HG03135 (cell line): ENCODE data around the gene DCAF17.
"Not testable (repeated sequence)": the region's sequence is repeated elsewhere in the genome, so short reads cannot be mapped to it uniquely, and the experiment has no call there.

Experiments
- ATAC-seq: cut with Tn5 transposase; IDR thresholded peaks from one replicate; pipeline ENCODE4 v1.9.1; 2021; ENCODE audit warnings: mild to moderate bottlenecking, moderate library complexity; ENCODE audit not compliant: unreplicated experiment

Gene DCAF17

DNA sequence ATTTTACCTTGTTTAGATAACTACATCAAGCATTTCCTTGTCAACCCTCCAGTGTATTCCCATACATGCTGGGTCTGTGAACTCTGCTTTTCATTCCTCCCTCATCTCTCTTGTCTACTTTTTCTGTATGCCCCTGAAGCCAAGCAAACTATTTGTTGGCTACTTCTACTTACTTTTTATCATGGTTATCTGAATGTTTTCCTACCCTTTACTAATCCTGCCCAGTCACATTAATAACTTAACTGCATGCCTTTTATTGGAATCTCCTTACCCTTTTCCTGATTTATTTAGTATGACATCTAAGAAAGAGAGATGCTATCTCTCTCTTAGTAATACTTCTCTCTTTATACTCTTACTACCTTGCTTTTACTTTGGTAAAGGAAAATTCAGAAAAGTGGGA is 17.0 kb downstream of the DCAF17 start:
- ATAC-seq = no peak

DNA sequence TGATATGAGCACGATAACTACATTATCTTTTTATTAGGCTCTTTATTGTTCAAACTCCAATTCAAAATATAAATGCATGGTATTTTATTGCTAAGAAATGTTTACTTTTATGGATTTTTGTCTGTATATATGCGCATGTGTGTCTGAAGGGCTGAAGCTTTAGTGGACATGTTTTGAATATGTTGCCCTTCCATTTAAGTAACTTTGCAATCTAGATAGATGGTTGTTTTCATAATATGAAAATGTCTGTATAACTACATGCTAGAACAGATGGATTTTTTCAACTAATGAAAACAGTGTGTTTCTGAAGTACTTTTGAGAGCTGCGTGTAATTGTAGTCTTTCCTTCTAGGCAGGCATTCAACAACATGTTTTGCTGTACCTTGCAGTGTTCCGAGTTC is 18.7 kb downstream of the DCAF17 start:
- ATAC-seq = no peak

DNA sequence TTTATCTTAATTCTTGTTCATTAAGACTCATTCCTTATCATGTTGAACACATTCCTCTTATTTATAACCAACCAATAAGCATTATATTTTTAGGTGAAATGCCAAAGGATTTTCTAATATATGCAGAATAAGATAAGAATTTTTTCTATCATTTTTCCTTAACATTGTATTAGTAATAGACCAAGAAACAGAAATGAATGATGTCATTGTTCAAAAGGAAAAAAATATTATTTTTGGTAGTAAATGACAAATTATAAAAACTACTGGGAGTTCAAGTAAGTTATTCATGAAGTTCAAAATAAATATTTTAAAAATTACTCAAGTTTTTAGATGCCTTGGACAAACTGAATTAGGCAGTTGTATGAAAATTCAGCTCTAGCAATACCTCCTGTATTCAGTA is 25.5 kb downstream of the DCAF17 start:
- ATAC-seq = no peak

DNA sequence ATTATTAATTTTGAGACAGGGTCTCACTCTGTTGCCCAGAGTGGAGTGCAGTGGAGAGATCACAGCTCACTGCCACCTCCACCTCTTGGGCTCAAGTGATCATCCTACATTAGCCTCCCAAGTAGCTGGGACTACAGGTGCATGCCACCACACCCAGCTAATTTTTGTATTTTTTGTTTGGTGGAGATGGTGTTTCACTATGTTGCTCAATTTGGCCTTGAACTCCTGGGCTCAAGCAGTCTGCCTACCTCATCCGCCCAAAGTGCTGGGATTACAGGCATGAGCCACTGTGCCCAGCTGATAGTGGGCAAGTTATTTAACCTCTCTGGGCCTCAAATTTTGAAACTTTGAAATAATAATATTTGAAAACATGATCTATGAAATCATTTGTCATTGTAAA is 26.5 kb downstream of the DCAF17 start:
- ATAC-seq = no peak

DNA sequence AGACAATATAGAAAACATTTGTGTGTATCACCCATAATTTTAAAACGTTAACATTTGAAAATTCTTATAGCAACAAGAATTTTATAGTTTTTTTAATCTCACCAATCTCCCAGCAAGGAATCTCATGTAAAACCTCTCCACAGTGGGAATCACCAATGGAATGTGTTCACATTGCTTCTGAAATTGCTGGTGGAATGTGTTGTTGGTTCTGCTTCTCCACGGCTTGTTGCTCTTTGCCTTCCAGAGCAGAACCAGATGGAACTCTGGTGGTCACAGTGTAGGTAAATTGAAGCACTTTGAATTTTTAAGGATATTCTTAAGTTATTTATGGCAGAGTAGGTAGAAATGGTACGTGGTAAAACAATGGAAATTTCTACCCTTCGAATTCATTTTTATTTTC is 35.1 kb downstream of the DCAF17 start:
- no peak for ATAC-seq

DNA sequence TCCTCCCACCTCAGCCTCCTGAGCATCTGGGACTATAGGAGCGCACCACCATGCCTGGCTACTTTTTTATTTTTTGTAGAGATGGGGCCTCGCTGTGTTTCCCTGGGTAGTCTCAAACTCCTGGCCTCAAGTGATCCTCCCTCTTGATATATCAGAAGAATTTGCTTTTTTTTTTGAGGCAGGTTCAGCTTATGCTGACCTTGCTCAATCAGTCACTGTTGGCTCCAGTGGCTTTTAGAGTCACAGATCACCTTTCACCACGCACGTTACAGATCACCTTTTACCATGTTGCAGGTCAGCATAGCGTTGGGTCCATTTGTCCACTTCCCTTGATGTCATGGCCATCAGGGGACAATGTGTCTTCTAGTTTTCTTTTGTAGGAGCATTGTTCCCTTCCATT is 36.1 kb downstream of the DCAF17 start:
- no peak for ATAC-seq

DNA sequence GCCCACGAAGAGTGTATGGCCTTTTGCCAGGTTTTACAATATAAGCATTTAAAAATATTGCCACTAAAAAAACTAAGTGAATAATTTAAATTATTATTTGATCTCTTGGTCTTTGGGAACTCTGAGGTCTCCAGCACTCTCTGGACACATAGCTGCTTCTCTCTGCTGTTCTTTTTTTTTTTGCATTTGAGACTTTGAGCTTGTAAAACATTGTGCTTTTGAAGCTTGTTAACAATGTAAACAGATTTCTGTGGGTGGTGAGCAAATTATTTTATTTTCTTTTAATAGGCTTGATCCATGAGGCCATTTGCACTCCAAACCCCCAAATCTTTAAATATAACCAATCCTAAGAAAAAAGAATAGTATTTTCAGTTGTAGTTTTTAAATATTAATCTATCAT is 42.0 kb downstream of the DCAF17 start:
- no peak for ATAC-seq

DNA sequence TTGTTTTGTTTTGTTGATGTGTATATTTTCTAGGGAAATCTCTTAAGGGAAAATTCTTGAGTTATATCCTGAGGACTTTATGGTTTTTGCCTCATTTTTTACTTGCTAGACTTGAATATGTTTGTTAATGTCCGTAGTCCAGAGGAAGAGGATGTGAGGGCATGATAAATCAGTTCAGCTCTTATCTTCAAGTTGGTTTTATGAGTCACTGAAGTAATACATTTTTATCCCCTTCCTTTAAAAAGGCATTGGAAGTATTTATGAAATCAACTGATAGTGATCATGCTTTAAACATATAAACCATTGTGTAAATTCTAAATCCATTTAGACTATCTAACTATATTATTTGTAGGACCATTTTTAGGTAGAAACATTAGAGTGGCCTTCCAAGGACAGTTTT is 44.3 kb downstream of the DCAF17 start:
- no peak for ATAC-seq

DNA sequence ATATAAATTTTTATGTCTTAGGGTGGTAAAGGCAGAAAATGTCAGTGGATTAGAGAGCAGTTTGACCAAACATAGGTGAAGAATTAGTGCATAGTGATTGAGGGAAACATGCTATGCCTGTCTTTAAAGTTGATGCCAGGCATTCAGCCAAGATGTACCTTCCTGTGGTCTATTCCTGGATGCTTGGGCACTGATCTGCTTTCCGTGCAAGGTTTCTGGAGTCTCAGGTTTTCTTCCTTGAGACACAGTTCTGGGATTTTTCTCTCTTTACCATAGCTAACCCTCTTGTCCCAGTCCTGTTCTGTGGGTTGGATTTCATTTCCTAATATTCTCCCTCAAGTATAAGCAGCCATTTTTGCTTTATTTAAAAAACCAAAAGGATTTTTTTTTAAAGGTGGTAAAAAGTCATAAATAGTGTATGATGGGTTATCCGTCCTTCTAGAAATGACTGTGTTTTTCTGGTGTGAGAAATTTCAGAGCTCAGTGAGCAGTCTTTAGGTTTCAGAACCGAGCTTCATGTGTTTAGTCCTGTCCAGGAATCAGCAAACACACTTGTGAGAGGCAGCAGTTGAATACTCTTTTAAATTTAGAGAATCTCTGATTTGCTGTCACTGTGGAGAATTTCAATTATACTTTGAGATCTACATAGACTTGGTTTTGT is 45.3 kb downstream of the DCAF17 start:
- no peak for ATAC-seq

DNA sequence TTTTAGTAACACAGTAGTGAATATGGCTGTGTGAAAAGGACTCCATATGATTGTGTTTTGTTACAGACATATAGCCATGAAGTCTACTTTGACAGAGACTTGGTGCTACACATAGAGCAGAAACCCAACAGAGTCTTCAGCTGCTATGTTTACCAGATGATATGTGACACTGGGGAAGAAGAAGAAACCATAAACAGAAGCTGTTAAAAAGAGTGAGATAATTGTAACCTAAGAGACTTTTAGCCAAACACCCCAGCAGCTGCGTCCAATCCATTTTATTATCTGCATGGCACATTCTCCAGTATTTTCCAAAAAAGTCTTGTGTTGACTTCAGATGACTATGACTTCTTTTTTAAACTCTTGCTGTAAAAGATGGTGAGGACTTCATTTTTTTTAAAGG is 46.9 kb downstream of the DCAF17 start:
- ATAC-seq = no peak

DNA sequence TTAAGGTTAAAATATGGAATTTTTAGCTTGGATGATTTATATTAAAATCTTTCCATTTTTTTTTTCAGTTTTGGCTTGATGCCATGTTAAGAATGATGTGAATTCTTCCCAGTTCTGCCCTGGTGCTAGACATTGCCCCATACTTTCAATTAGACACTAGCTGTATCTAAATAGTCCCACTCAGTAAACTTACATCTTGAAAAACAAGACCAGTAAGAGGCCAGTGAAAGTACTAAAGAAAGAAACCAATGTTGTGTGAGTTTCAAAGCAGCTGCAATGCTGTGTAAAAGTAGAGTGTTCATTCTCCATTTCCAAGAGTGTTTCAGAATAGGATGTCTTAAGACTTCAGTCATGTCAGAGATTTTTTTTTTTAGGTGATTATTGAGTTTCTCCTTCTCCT is 48.3 kb downstream of the DCAF17 start:
- no peak for ATAC-seq

DNA sequence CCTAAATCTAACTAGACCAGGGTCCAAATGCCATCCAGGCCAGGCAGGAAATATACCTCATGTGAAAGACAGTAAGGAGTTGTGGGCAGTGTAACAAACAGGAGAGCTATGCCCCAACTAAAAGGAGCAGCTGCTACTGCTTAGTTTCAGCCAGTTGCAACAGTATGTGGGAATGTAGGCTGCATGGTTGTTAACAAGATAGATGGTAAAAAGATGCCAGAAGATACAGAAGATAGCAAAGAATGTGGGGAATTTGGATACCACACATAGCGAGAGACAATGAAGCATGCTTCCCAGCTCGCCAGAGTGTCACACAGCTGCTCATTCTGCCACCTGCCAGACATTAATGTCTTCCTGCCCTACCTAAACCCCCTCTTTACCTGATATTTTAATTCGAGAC is 48.9 kb downstream of the DCAF17 start:
- ATAC-seq = no peak

DNA sequence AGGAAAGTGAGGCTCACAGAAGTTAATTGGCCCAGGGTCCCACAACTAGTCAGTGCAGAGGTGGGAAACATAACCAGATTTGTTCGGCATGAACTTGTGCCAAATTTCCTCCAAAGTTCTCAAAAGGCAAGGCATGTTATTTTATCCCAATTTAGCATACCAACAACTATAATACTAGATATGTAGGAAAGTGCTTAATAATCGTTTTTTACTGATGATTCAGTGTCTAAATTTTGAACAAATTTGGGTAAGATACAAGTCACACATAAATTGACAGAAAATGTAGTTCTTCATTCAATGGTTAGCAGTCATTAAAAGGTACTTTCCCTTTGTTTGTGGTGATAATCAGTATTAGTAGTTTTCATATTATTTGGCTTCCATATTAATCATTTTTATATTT is 49.8 kb downstream of the DCAF17 start:
- no peak for ATAC-seq

DNA sequence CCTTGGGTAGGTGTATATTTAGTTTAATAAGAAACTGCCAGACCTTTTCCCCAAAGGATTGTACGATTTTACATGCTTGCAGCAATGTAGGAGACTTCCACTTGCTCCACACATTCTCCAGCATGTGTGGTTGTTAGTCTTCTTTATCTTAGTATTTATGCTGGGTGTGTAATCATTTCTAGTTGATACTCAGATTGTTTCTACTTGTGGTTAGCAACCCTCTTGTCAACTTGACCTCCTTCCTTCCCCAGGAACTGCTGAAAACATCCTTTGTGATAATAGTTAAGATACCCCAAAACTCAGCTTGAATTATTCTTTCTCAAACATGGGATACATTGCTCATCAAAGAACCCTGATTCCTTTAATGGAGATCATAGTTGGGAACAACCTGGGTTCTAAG is 51.1 kb downstream of the DCAF17 start:
- ATAC-seq = no peak

DNA sequence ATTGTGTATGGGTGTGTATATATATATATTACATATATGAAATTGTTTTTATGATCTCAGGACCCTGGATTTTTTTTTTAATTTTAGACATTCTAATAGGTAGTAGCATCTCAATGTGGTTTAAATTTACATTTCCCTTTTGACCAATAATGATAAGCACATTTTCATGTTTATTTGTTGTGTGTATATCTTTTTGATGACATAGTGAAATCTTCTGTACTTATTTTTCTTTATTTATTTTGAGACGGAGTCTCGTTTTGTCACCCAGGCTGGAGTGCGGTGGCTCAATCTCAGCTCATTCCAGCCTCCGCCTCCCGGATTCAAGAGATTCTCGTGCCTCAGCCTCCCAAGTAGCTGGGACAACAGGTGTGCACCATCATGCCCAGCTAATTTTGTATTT is 53.2 kb downstream of the DCAF17 start:
- no peak for ATAC-seq

DNA sequence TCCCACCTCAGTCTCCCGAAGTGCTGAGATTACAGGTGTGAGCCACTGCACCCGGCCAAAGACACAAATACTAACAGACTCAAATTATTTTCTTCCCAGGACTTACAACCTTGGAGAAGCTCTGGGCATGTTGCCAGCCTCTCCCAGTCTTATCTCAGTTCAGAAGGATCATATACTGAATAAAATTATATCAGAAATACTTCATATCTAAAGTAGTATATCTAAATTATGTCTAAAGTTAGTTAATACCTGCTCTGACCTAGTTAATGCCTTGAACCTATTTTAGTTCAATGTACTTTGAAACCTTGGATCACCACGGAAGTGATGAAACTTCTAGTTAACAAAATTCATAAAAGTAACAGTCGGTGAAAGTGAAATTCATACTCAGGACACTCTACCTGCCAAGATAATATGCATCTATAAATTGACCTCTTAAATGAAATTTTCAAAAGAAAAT is 53.8 kb downstream of the DCAF17 start:
- ATAC-seq = no peak

DNA sequence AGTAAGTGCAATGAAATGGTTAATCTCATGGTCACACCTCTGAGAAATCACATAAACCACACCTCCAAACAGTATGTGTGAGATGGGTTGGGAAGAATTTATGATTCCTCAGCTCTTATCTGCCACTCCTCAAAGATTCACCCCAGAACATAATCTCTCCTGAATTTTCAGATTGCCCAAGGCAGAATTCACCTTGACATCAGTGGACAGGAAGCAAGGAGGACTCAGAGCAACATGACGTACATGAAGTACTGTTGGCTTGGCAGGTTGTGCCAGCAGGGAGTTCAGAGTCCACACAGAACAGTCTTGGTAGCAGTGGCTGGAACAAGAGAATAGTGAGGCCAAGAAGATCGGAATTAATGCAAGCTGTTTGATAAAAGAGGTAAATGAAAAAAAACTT is 56.6 kb downstream of the DCAF17 start:
- ATAC-seq = no peak

DNA sequence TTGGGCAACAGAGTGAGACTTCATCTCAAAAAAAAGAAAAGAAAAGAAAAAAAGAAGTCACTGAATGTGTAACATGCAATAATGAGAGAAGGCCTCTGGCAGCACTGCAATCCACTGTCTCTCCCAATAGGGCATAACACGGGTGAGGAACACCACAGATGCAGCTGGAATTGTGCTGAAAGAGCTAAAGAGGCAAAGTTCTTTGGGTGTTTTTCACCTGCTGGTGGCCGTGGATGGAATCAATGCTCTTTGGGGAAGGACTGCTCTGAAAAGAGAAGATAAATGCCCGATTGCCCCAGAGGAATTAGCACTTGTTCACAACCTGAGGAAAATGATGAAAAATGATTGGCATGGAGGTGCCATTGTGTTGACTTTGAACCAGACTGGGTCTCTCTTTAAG is 57.3 kb downstream of the DCAF17 start:
- ATAC-seq = no peak

DNA sequence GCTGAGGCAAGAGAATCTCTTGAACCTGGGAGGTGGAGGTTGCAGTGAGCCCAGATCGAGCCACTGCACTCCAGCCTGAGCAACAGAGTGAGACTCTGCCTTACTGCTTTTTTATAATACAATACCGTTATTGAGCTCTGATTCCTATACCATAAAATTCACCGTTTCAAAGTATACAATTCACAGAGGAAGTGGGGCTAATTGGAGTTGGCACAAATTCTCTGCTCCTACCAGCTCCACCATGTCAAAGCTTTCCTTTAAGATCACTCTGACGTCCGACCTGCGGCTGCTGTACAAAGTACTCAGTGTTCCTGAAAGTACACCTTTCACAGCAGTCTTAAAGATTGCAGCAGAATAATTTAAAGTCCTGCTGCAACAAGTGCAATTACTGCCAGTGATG is 58.6 kb downstream of the DCAF17 start:
- no peak for ATAC-seq

DNA sequence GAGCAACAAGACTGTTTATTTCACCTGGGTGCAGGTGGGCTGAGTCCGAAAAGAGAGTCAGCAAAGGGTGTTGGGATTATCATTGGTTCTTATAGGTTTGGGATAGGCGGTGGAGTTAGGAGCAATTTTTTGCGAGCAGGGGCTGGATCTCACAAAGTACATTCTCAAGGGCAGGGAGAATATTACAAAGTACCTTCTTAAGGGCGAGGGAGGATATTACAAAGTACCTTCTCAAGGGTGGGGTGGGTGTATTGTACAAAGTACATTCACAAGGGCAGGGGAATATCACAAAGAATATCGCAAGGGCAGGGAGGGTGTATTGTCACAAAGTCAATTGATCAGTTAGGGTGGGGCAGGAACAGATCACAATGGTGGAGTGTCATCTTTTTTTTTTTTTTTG is 63.6 kb downstream of the DCAF17 start:
- not testable (repeated sequence) for ATAC-seq

DNA sequence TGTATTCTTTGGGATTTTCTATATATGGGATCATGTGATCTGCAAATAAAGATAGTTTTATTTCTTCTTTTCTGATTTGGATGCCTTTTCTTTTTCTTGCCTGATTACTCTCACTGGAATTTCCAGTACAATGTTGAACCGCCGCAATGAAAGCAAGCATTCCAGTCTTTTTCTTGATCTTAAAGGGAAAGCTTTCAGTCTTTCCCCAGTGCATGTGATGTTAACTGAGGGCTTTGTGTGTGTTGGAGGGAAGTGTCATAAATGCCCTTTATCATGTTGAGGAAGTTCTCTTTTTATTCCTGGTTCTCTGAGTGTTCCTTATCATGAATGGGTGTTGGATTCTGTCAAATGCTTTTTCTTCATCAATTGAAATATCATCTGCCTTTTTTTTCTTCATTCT is 71.3 kb downstream of the DCAF17 start:
- ATAC-seq = no peak

DNA sequence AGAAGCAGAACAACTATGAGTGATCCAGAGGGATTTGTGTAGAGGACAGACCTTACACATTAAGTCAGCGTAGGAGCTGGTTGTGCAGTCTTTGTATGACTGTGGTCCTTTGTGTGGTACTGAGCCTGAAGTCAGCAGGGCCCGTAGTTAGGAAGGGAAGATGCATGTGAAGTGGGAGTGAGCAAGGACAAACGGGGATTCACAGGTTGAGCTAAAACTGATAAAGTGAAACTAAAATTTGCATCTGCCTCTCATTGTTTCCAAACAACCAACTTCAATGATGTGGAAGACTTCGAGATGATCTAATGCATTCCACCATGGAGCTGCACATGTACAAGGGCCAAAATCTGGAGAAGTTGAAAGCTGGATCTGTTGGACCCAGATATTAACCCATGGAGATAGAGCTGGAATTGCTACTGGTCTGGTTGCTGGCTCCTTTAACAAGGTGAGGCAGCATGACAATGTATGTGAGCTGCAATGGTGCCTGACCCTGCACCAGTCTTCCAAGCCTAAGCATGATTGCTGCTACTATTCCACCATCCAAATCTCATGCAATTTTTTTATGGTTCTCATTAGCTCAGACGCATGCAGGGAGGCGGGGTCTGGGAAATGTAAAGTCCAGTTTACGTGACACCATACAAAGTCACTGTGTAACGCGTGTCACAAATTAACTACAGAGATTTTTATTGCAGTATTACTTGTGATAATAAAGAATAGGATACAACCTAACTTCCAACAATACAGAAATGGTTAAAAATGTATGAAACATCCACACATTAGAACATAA is 76.1 kb downstream of the DCAF17 start:
- peak; percentile 60 for ATAC-seq

DNA sequence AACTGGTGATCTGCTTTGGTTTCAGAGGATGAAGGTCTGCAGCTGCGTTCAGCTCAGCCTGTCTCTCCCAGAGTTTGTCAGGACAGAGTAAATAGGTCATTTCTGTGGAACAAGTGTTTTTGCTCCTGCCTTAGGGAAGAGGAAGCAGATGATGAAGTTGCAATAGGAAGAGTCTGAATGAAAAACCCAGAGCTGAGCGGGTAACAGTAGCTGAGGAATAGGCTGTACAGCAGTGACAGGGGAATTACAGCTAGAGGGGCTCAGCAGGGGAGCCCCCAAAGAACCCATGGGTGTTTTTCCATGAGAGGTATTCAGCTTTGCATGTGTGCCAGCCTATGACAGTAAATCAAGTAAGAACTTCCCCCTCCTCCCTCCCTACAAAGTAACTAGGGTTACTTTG is 78.0 kb downstream of the DCAF17 start:
- ATAC-seq = no peak
